NCI-H446 (cell line): Measurements from ENCODE around the gene NACA2.
"Not testable (repeated sequence)": the region's sequence is repeated elsewhere in the genome, so short reads cannot be mapped to it uniquely, and the experiment has no call there.

Experiments
- DNase-seq, 2 experiments: peaks; one replicate each; lab custom pipeline; 2025; lab: John Stamatoyannopoulos, UW

The NACA2 gene

GRCh38 chr17:61591018-61591417, at the start of gene NACA2:
TSS of gene NACA2 (minus strand) at chr17:61591219. CDS start at chr17:61591180, 39 bp downstream.
- DNase-seq, result no peak

- DNase-seq, result no peak
Observed at GRCh38 chr17:61639818-61640217, 48.8 kb upstream of the NACA2 start.

- no peak for DNase-seq
Observed at GRCh38 chr17:61638087-61638486, 47.1 kb upstream of the NACA2 start.

DNA sequence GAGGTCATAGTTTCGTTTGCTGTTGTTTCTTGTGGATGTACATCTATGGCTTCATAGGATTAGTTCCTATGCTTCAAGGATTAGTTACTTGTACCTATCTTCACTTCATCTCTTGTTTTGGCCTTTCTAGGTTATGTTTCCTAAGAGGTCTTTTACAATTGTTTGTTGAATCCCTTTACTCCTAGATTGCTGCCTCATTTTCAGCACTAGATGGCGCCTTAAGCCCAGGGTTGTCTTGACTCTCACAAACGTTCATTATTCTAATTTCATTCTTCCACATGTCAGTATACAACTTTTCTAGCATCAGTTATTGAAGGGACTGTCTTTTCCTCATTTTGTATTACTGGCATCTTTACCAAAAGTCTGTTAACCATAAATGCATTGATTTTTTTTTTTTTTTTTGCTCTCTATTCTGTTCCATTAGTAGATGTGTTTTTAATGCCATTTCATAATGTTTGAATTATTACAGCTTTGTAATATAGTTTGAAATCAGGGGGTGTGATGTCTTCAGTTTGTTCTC, 45.0 kb upstream of the NACA2 start:
- peak; percentile 16 to 63 for DNase-seq

DNA sequence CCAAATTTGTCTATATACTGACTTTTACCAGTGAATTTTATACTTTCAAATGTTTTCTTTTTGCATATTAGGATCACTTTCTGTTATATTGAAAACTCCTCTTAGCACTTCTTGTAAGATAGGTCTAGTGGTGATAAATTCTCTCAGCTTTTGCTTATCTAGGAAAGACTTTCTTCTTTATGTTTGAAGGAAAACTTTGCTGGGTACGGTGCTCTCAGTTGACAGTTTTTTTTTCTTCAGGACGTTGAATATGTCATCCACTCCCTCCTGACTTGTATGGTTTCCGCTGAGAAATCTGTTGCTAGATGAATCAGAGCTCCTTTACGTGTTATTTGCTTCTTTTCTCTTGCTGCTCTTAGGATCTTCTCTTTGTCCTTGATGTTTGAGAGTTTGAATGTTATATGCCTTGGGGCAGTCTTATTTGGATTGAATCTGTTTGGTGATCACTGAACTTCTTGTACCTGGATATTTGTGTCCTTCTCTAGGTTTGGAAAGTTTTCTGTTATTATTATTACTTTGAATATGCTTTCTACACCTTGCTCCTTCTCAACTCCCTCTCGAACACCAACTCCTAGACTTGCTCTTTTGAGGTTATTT, 44.0 kb upstream of the NACA2 start:
- DNase-seq, result no peak

DNA sequence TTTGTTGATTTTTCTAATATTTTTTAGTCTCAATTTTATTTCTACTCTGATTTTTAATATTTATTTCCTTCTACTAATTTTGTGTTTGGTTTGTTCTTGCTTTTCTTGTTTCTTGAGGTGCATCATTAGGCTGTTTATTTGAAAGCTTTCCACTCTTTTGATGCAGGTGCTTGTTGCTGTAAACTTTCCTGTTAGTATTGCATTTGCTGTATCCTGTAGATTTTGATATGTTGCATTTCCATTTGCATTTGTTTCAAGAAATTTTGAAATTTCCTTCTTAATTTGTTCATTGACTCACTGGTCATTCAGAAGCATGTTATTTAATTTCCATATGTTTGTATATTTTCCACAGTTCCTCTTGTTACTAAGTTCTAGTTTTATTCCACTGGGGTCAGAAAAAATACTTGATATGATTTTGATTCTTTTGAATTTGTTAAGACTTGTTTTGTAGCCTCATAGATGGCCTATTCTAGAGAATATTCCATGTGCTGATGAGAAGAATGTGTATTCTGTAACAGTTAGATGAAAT, 43.1 kb upstream of the NACA2 start:
- DNase-seq, result no peak

- DNase-seq, result no peak
Observed at GRCh38 chr17:61632826-61633225, 41.8 kb upstream of the NACA2 start.

DNA sequence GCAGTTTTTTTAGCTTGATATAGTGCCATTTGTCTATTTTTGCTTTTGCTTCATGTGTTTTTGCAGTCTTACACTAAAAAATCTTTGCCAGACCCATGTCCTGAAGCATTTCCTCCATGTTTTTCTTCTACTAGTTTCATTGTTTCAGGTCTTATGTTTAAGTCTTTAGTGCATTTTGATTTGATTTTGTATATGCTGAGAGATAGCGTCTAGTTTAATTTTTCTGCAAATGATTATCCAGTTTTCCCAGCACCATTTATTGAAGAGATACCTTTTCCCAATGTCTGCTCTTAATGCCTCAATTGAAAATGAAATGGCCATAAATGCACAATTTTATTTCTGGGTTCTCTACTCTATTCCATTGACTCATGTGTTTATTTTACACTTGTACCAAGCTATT, 40.8 kb upstream of the NACA2 start:
- DNase-seq, result no peak

DNA sequence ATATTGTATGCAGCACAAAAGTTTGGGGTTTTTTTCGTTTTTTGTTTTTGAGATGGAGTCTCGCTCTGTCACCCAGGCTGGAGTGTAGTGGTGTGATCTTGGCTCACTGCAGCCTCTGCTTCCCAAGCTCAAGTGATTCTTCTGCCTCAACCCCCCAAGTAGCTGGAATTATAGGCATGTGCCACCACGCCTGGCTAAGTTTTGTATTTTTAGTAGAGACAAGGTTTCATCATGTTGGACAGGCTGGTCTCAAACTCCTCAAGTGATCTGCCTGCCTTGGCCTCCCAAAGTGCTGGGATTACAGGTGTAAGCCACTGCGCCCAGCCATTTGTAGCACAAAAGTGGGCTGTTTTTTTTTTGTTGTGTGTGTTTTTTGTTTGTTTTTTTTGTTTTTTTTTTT, 37.1 kb upstream of the NACA2 start:
- DNase-seq, result not testable (repeated sequence)

- DNase-seq, result no peak
Observed at GRCh38 chr17:61627658-61628057, 36.6 kb upstream of the NACA2 start.

- DNase-seq, result no peak
Observed at GRCh38 chr17:61627125-61627524, 36.1 kb upstream of the NACA2 start.

- no peak for DNase-seq
Observed at GRCh38 chr17:61625564-61625963, 34.5 kb upstream of the NACA2 start.

GRCh38 chr17:61624951-61625350, 33.9 kb upstream of the NACA2 start:
- no peak for DNase-seq

GRCh38 chr17:61621317-61621716, 30.3 kb upstream of the NACA2 start:
- no peak for DNase-seq

- DNase-seq, result no peak
Observed at GRCh38 chr17:61619953-61620352, 28.9 kb upstream of the NACA2 start.

DNA sequence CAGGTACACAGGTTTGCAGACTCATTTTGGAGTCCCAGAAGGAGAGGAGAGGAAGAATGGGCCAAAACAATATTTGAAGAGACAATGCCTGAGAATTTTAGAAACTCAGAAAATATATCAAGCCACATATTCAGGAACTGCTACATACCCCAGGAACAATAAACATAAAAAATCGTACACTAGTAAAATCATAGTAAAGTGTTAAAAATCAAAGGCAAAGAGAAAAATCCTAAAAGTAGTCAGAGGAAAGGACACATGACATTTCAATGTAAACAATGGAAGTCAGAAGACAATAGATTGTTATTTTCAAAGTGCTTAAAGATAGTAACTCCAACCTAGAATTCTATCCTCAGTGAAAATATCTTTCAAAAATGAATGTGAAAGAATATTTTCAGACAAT, 28.5 kb upstream of the NACA2 start:
- DNase-seq, result no peak

GRCh38 chr17:61618950-61619349, 27.9 kb upstream of the NACA2 start:
- DNase-seq, result no peak

DNA sequence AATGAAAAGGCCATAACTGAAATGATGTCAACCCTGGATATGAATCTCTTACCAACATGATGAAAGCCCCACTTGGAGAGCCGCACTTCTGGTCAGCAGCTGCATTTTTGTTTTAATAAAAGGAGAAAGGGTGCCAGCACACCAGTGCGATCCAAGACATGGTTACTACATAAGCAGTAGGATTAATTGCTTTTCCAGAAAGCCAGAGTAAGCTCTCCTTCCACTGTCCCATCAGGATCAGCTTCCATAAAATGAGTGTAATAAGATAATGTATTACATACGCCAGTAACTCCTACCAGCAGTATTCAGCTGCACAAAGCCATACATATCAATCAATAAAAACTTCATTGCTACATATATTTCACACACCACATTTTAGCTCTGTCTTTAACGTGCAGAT, 26.3 kb upstream of the NACA2 start:
- no peak for DNase-seq

GRCh38 chr17:61616783-61617182, 25.8 kb upstream of the NACA2 start:
- DNase-seq, result no peak

GRCh38 chr17:61614219-61614618, 23.2 kb upstream of the NACA2 start:
- DNase-seq, result no peak

- DNase-seq, result no peak
Observed at GRCh38 chr17:61611323-61611722, 20.3 kb upstream of the NACA2 start.

- no peak for DNase-seq
Observed at GRCh38 chr17:61605692-61606091, 14.7 kb upstream of the NACA2 start.

GRCh38 chr17:61601297-61601696, 10.3 kb upstream of the NACA2 start:
- DNase-seq, result no peak

GRCh38 chr17:61600621-61601020, 9.6 kb upstream of the NACA2 start:
- no peak for DNase-seq
